ENCODE results near the gene NTN5.
"Not testable (repeated sequence)": the region's sequence is repeated elsewhere in the genome, so short reads cannot be mapped to it uniquely, and the experiment has no call there.

NTN5 gene, protein sequence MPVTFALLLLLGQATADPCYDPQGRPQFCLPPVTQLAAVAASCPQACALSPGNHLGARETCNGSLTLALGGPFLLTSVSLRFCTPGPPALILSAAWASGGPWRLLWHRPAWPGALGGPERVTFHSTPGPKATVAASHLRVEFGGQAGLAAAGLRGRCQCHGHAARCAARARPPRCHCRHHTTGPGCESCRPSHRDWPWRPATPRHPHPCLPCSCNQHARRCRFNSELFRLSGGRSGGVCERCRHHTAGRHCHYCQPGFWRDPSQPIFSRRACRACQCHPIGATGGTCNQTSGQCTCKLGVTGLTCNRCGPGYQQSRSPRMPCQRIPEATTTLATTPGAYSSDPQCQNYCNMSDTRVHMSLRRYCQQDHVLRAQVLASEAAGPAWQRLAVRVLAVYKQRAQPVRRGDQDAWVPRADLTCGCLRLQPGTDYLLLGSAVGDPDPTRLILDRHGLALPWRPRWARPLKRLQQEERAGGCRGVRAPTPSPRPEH

DNA sequence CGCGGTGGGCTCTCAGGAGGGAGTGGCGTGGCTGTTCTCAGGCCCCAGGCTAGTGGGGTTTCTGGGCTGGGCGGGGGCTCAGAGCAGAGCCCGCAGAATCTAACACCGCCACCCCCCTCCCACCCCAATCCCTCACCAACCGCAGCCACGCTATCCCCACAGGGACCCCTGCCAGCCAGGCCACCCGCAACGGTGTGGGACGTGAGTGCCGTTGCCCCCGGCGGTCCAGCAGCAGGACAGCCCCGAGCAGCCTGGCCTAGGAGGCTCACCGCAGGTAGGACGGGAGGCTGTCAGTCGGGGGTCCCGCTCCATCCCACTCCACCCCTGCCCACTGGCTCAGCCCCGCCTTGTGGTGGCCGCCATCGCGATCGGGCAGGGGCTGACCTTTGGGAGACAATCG lies at the start of gene NTN5:
Gene NTN5, minus strand, starts transcription at position 24 of the 400 bp plus-strand sequence. CDS start 2,031 bp downstream, outside the sequence.
- DNase-seq (ENCODE audit: insufficient read length, low spot score) (no peak), FAIRE-seq (no peak)

GRCh38 chr19:48722196-48722708 lies 49.4 kb upstream of the NTN5 start:
- no peak for DNase-seq (ENCODE audit: insufficient read length, low spot score)

GRCh38 chr19:48720613-48721296 lies 47.9 kb upstream of the NTN5 start:
- FAIRE-seq (peak; percentile 99), DNase-seq (ENCODE audit: insufficient read length, low spot score) (peak; percentile 96)

More at GRCh38 chr19:48722196-48722708, 49.4 kb upstream of the NTN5 start:
- FAIRE-seq: no peak

GRCh38 chr19:48720251-48720612 lies 47.4 kb upstream of the NTN5 start:
- FAIRE-seq: no peak

GRCh38 chr19:48719263-48720171 lies 46.7 kb upstream of the NTN5 start, which contains the start of gene MAMSTR:
MAMSTR (minus strand) TSS chr19:48719725; CDS start chr19:48719031, 694 bp downstream.
- DNase-seq (ENCODE audit: insufficient read length, low spot score) (no peak), FAIRE-seq (no peak)

More at GRCh38 chr19:48720251-48720612, 47.4 kb upstream of the NTN5 start:
- no peak for DNase-seq (ENCODE audit: insufficient read length, low spot score)

DNA sequence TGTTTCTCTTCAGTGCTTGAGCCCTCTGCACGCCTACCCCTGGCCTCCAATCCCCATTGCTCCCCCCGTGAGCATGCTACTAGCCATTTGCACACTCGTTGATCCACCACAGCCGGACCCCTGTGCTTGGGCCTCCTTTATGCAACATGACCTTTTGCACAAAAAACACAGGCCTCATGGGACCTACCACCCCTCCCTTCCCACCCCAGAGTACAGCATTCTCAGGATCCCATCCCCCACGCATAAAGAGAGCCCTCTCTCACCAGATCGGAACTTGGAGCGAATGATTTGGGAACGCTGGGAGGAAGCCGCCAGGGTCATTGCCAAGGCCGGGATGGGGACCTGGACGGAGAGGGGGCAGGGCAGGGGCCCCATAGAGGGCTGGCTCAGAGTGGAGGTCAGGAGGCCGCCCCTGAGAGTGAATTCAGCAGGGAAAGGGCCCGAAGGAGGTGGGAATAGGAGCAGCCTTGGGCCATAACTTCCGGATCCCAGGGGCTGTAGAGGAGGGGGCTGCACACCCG lies 46.0 kb upstream of the NTN5 start:
- FAIRE-seq: no peak
- no peak for DNase-seq (ENCODE audit: insufficient read length, low spot score)

DNA sequence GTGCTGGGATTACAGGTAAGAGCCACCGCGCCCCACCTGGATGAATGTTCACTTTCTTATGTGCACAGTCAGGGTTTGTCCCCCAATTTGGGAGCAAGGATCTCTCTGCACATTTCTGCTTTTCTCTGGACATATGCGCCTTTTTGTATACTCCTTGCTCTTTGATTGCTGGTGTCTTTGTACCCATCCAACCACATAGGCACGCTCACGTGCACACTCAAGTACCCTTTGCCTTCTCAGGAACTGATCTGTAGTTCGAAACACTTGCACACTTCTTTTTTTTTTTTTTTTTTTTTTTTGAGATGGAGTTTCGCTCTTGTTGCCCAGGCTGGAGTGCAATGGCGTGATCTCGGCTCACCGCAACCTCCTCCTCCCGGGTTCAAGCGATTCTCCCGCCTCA lies 45.3 kb upstream of the NTN5 start:
- not testable (repeated sequence) for FAIRE-seq; DNase-seq (ENCODE audit: insufficient read length, low spot score)

- DNase-seq (ENCODE audit: insufficient read length, low spot score) (no peak), FAIRE-seq (no peak)
Observed at GRCh38 chr19:48716562-48717291, 43.9 kb upstream of the NTN5 start.

DNA sequence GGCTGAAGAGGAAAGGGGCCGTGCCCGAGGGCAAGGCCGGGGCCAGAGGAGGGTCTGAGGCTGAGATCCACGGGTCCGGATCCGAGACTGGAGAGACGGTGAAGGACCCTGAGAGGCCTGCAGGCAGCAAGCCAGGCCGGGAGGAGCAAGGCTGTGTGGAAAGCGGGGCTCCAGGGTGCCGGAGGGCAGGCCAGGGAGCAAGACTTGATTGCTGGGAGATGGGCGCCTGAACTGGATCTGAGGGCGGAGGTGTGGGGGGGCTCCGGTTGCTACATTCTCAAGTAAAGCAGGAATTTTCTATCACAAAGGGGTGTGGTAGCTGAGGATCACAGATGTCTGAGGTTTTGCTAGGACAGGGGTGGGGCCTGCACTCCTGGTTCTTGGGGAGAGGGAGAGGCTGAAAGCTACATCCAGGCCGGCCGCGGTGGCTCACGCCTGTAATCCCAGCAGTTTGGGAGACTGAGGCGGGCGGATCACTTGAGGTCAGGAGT lies 42.9 kb upstream of the NTN5 start:
- DNase-seq (ENCODE audit: insufficient read length, low spot score) (no peak), FAIRE-seq (no peak)

GRCh38 chr19:48714759-48715675 lies 42.2 kb upstream of the NTN5 start:
- peak; percentile 45 for FAIRE-seq
- DNase-seq (ENCODE audit: insufficient read length, low spot score): no peak

GRCh38 chr19:48713864-48714755 lies 41.3 kb upstream of the NTN5 start:
- FAIRE-seq (peak; percentile 99), DNase-seq (ENCODE audit: insufficient read length, low spot score) (peak; percentile 99)

GRCh38 chr19:48713041-48713863 lies 40.4 kb upstream of the NTN5 start:
- FAIRE-seq: no peak
- DNase-seq (ENCODE audit: insufficient read length, low spot score): no peak

DNA sequence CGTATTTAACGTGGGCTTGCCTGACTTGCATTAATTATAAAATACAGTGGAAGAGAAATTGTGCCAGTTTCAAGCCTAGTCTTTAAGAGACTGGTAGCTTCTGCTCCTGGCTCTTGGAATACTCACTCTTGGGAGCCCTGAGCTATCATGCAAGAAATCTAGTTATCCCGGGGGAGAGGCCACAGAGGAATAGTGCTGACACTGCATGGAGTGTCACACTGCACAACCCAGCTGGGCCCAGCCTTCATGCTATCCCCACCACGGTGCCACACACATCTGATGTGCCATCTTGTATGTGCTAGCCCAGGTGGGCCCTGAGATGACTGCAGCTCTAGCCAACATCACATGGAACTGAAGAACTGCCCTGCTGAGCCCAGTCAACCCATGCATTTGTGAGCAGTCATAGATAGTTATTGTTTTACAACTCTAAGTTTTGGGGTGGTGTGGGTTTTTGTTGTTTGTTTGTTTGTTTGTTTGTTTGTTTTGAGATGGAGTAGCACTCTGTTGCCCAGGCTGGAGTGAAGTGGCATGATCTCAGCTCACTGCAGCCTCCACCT lies 38.4 kb upstream of the NTN5 start:
- no peak for FAIRE-seq

GRCh38 chr19:48708471-48708870 lies 35.7 kb upstream of the NTN5 start:
- FAIRE-seq: no peak
- no peak for DNase-seq (ENCODE audit: insufficient read length, low spot score)

More for the DNA sequence above, 38.4 kb upstream of the NTN5 start:
- no peak for DNase-seq (ENCODE audit: insufficient read length, low spot score)

DNA sequence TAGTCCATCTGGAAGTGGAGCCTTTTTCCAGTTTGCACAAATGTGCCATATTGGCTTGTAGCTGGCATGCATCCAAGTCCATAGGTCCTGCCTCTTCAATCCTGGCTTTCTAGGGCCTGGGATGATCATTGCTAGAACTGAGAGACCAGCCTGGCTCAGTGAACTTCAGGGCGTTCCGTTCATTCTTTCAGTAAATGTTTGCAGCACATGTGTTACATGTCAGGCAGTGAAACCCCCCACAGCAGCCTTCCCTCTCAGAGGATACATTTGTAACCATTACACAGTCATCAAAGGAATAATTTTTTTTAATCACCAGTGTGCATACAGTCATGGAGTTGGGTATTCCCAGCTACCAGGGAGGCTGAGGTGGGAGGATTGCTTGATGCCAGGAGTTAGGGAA lies 32.6 kb upstream of the NTN5 start:
- no peak for DNase-seq (ENCODE audit: insufficient read length, low spot score)
- FAIRE-seq: no peak

DNA sequence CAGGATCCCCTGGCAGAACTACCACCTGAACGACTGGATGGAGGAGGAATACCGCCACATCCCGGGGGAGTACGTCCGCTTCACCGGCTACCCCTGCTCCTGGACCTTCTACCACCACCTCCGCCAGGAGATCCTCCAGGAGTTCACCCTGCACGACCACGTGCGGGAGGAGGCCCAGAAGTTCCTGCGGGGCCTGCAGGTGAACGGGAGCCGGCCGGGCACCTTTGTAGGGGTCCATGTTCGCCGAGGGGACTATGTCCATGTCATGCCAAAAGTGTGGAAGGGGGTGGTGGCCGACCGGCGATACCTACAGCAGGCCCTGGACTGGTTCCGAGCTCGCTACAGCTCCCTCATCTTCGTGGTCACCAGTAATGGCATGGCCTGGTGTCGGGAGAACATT lies 30.5 kb upstream of the NTN5 start:
- FAIRE-seq: no peak
- no peak for DNase-seq (ENCODE audit: insufficient read length, low spot score)

All from GM19239 (cell line).